MM.1S (cell line): Measurements from ENCODE around the gene RHOH.
"Not testable (repeated sequence)": the region's sequence is repeated elsewhere in the genome, so short reads cannot be mapped to it uniquely, and the experiment has no call there.

Source experiments
- DNase-seq: peaks from one replicate; pipeline ENCODE4 v3.0.0-alpha.2; 2015
- H2AFZ ChIP-seq: fragments of 300-600 bp; sonication (generic); 2 replicates; pipeline ENCODE4 v1.6.0; 2016; ENCODE audit warnings: antibody characterized with exemption, low read length
- H3F3A ChIP-seq: fragments of 300-600 bp; sonication (generic); 2 replicates; pipeline ENCODE4 v1.6.1; 2016; ENCODE audit warnings: mild to moderate bottlenecking, antibody characterized with exemption, low read length, moderate library complexity, mixed read lengths; ENCODE audit not compliant: insufficient read depth
- H3K27ac ChIP-seq: fragments of 300-600 bp; sonication (generic); 2 replicates; pipeline ENCODE4 v1.5.1; 2016; ENCODE audit warnings: mild to moderate bottlenecking, low read length
- H3K27me3 ChIP-seq: fragments of 300-600 bp; sonication (generic); replicated peaks from 2 replicates; pipeline ENCODE4 v1.6.0; 2016; ENCODE audit warnings: low read length; ENCODE audit not compliant: insufficient read depth
- H3K36me3 ChIP-seq: fragments of 300-600 bp; sonication (generic); replicated peaks from 2 replicates; pipeline ENCODE4 v1.6.1; 2016; ENCODE audit warnings: mild to moderate bottlenecking, low read length, mixed read lengths; ENCODE audit not compliant: insufficient read depth
- H3K4me1 ChIP-seq: fragments of 300-600 bp; sonication (generic); 2 replicates; pipeline ENCODE4 v1.6.1; 2016; ENCODE audit warnings: low read length, mixed read lengths
- H3K4me2 ChIP-seq: fragments of 300-600 bp; sonication (generic); 2 replicates; pipeline ENCODE4 v1.6.0; 2016; ENCODE audit warnings: low read depth, low read length
- H3K4me3 ChIP-seq: fragments of 300-600 bp; sonication (generic); 2 replicates; pipeline ENCODE4 v1.5.1; 2016; ENCODE audit warnings: low read length, mixed read lengths
- H3K79me2 ChIP-seq: fragments of 300-600 bp; sonication (generic); 2 replicates; pipeline ENCODE4 v1.6.1; 2016; ENCODE audit warnings: mixed run types, low read length, mixed read lengths
- H3K9ac ChIP-seq: fragments of 300-600 bp; sonication (generic); 2 replicates; pipeline ENCODE4 v1.6.1; 2016; ENCODE audit warnings: low read length, mixed read lengths
- H3K9me2 ChIP-seq: fragments of 300-600 bp; sonication (generic); replicated peaks from 2 replicates; pipeline ENCODE4 v1.6.1; 2016; ENCODE audit warnings: mild to moderate bottlenecking, low read length, mixed read lengths; ENCODE audit not compliant: insufficient read depth
- H3K9me3 ChIP-seq: fragments of 300-600 bp; sonication (generic); replicated peaks from 2 replicates; pipeline ENCODE4 v1.6.1; 2016; ENCODE audit warnings: mild to moderate bottlenecking, low read length, mixed read lengths; ENCODE audit not compliant: insufficient read depth
- H4K20me1 ChIP-seq: fragments of 300-600 bp; sonication (generic); 2 replicates; pipeline ENCODE4 v1.6.1; 2016; ENCODE audit warnings: mild to moderate bottlenecking, low read length, moderate library complexity, mixed read lengths; ENCODE audit not compliant: insufficient read depth
- EZH2 ChIP-seq: fragments of 300-600 bp; sonication (generic); optimal IDR thresholded peaks from 2 replicates; pipeline ENCODE3; 2017; ENCODE audit warnings: low read depth, mild to moderate bottlenecking, antibody characterized with exemption, low read length, mixed read lengths
- EZH2phosphoT487 ChIP-seq: fragments of 300-600 bp; sonication (generic); IDR thresholded peaks from 2 replicates; pipeline ENCODE4 v1.6.1; 2018; ENCODE audit warnings: antibody characterized with exemption, low read length
- TF ChIP-seq, protein P1 (sequence below): fragments of 300-600 bp; sonication (generic); IDR thresholded peaks from 2 replicates; pipeline ENCODE4 v1.5.1; 2016; ENCODE audit warnings: antibody characterized with exemption, low read length, mixed read lengths

Gene RHOH

DNA sequence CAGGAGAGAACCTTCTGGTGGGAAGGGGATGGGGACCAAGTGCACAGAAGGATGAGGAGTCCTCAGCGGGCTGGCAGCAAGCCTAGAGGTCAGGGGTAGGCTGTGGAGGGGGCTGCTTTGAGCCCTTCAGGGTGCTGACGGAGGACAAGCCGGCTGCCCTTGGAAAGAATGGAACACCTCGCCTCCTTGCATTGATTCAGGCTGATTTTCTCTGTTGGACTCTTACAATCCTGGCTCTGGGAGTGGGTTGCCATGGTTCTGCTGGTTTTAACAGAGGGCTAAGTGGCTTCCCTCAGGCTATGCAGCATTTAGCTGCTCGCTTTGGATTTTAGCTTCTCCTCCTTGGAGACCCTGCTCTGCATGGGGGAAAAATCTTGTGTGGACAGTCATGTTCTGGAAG, 88.9 kb downstream of the RHOH start:
- DNase-seq, result no peak
- no peak for TF ChIP-seq EZH2phosphoT487
- TF ChIP-seq EZH2, result no peak
- TF ChIP-seq, protein P1, sequence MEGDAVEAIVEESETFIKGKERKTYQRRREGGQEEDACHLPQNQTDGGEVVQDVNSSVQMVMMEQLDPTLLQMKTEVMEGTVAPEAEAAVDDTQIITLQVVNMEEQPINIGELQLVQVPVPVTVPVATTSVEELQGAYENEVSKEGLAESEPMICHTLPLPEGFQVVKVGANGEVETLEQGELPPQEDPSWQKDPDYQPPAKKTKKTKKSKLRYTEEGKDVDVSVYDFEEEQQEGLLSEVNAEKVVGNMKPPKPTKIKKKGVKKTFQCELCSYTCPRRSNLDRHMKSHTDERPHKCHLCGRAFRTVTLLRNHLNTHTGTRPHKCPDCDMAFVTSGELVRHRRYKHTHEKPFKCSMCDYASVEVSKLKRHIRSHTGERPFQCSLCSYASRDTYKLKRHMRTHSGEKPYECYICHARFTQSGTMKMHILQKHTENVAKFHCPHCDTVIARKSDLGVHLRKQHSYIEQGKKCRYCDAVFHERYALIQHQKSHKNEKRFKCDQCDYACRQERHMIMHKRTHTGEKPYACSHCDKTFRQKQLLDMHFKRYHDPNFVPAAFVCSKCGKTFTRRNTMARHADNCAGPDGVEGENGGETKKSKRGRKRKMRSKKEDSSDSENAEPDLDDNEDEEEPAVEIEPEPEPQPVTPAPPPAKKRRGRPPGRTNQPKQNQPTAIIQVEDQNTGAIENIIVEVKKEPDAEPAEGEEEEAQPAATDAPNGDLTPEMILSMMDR, result no peak
- peaks cover 4% of the 10 kb centered on the region; the same call in 1 of the 2 replicates for H3F3A ChIP-seq
- no peaks in the 10 kb centered on the region for H3K9me2 ChIP-seq
- H3K4me2 ChIP-seq, result no peak overlapping the region
- H2AFZ ChIP-seq, result no peak overlapping the region
- H3K9me3 ChIP-seq, result no peaks in the 10 kb centered on the region
- no peaks in the 10 kb centered on the region for H4K20me1 ChIP-seq
- H3K9ac ChIP-seq, result no peak overlapping the region
- H3K27ac ChIP-seq, result no peak overlapping the region
- H3K4me3 ChIP-seq, result no peak overlapping the region
- H3K4me1 ChIP-seq, result peaks cover 13% of the 10 kb centered on the region
- H3K27me3 ChIP-seq, result no peaks in the 10 kb centered on the region
- no peaks in the 10 kb centered on the region for H3K36me3 ChIP-seq
- no peaks in the 10 kb centered on the region for H3K79me2 ChIP-seq

DNA sequence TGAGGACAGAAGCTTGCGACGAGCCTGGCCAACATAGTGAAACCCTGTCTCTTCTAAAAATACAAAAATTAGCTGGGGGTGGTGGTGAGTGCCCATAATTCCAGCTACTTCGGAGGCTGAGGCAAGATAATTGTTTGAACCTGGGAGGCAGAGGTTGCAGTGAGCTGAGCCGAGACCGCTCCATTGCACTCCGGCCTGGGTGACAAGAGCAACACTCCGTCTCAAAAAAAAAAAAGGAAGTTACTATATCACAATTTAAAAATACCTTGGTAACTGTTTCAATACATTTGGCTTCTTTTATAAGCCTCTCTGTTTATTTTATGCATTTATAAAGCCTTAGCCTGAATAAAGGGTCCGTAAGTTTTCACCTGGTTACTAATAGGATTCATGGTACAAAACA, 91.7 kb downstream of the RHOH start:
- Histone ChIP-seq H3K9me2 (no peaks in the 10 kb centered on the region), H3K4me2 (no peak overlapping the region), H3K27me3 (no peaks in the 10 kb centered on the region), H4K20me1 (no peaks in the 10 kb centered on the region), H3K27ac (no peak overlapping the region), H3K79me2 (no peaks in the 10 kb centered on the region), H3F3A (peaks cover 4% of the 10 kb centered on the region; the same call in 1 of the 2 replicates), H3K4me1 (peaks cover 19% of the 10 kb centered on the region), H2AFZ (no peak overlapping the region), H3K9ac (no peak overlapping the region), H3K9me3 (no peaks in the 10 kb centered on the region), H3K4me3 (no peak overlapping the region), H3K36me3 (no peaks in the 10 kb centered on the region)
- no peak for DNase-seq
- TF ChIP-seq EZH2, result no peak
- TF ChIP-seq, protein P1, result no peak
- TF ChIP-seq EZH2phosphoT487, result no peak

DNA sequence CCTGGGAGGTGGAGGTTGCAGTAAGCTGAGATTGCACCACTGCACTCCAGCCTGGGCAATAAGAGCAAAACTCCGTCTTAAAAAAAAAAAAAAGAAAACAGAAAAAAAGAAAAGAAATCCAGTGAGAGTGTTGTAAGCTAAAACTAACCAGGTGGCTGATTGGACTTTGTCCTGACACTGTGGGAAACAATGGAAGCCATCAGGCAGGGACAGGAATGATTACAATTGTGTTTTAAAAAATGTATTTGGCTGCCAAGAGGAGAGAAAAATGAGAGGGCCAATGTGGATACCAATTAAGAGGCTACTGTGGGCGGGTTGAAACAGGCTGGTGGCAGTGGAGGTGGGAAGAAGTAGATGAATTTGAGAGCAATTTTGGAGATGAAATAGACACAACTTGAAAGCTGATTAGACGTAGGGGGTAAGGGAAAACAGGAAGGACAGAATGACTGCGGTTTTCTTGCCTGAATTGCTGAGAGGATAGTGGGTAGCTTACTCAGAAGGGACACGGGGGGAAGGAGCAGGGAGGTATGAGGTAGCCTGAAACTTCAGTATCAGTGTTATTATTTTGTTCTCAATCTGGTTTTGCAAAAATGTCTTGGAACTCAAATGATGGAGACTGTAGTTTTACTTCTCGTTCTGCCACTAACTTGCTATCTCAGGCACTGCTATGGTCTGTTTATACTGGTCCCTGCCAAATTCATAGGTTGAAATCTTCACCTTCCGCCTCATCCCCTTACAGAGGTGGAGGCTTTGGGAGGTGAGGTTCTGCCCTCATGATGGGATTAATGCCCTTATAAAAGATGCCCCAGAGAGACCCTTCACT, 92.7 kb downstream of the RHOH start:
- H3K4me1 ChIP-seq, result peaks cover 19% of the 10 kb centered on the region
- peak overlapping the region; percentile 78 for H2AFZ ChIP-seq
- no peaks in the 10 kb centered on the region for H3K9me3 ChIP-seq
- H3K27me3 ChIP-seq, result no peaks in the 10 kb centered on the region
- H3K4me3 ChIP-seq, result peak overlapping the region; percentile 27; the same call in 1 of the 2 replicates
- peaks cover 4% of the 10 kb centered on the region; the same call in 1 of the 2 replicates for H3F3A ChIP-seq
- H3K27ac ChIP-seq, result peak overlapping the region; percentile 11; the same call in 1 of the 2 replicates
- peak overlapping the region; percentile 64 for H3K4me2 ChIP-seq
- no peaks in the 10 kb centered on the region for H3K79me2 ChIP-seq
- TF ChIP-seq EZH2phosphoT487 (no peak), EZH2 (no peak)
- TF ChIP-seq, protein P1, result no peak
- no peaks in the 10 kb centered on the region for H4K20me1 ChIP-seq
- H3K9me2 ChIP-seq, result no peaks in the 10 kb centered on the region
- H3K36me3 ChIP-seq, result no peaks in the 10 kb centered on the region
- DNase-seq, result no peak
- H3K9ac ChIP-seq, result no peak overlapping the region

DNA sequence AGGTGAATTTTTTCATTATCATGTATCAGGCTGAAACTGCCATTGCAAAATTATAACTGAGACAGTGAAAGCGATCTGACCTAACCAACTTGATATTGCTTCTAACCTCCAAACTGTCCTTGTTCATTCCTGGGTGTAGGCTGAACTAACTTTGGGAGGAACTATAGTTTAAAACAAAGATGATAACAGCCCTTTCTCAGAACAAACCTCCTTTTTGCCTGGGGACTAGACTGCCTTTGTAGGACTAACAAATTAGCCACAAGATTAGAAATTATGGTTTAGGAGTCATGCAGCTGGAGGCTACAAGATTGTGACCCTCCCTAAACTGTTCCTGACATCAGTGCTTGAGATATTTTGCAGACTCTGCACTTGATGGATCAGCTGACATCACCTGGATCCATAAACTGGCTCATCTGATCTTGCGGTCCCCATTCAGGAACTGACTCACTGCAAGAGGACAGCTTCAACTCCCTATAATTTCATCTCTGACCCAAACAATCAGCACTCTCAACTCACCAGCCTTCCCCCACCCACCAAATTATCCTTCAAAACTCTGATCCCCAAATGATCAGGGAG, 93.9 kb downstream of the RHOH start:
- not testable (repeated sequence) for H3K9me2 ChIP-seq, H3K4me2 ChIP-seq, H2AFZ ChIP-seq, DNase-seq, H3K27ac ChIP-seq, H3K4me3 ChIP-seq, H3K36me3 ChIP-seq, H3K27me3 ChIP-seq, H3K79me2 ChIP-seq, H3K9me3 ChIP-seq, H3K9ac ChIP-seq, H4K20me1 ChIP-seq, H3F3A ChIP-seq
- H3K4me1 ChIP-seq, result peaks cover 19% of the 10 kb centered on the region
